Right lung (tissue), 5 donors: ENCODE measurements around the gene SPTLC2. TPM values are rescaled to one million over a fixed set of nuclear protein-coding genes. Genes with fewer than 3 reads are reported as not detected.
A peak's percentile ranks its signal among the peaks of the same experiment; 100 is the strongest.

ENCODE experiments used
- DNase-seq, 2 donors: peaks; one replicate each; pipeline ENCODE4 v3.0.0-alpha.2; 2013
- polyA plus RNA-seq, 5 donors: library from polyadenylated mRNA; unstranded; fragments of 120-200 nt; gene quantifications; one replicate each; pipeline versions ENCODE4 v1.2.1 to v1.2.3, GENCODE V29; 2013; ENCODE audit warnings: inconsistent platforms in 1 of 5, low replicate concordance in 1 of 5; ENCODE audit not compliant: insufficient read length in 5 of 5, insufficient read depth in 1 of 5

Gene SPTLC2
- polyA plus RNA-seq, 5 donors, result 22.7 to 37.2 (median 34.9) TPM

DNA sequence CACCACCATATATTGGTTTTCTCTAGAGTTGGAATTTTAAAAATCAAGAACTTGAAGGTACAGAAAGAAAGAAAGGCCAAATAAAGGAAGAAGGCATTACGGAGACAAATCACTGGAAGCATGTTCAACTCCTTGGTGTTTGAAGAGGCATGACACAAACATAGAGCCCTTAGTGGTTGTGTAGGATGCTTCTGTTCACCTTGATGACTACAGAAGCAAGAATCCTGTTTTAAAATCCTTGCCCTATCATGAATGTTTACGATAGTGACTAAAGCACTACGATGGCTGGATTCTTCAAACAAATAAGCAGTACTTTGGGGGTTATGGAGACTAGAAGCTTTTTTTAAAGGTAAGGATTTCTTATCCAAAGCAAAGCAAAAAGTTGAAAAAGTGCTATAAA lies 107.6 kb downstream of the SPTLC2 start:
- DNase-seq, result no peak

DNA sequence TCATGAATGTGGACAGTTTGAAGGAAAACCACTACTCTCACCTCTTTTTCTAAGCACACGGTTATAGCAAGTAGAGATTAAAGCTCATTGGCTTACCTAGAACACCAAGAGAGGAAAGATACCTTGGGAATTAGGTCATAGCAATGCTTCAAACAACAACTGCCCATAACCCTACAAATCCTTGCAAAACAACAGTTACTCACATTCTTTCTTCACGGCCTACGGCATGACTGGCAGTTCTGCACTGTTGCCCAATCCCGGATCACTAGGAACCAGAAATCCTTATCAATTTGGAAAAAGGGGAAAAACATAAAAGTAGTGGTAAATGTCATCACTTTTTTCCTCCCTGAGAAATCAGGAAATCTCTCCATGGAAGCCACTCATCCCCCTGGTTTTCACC lies 108.2 kb downstream of the SPTLC2 start:
- no peak for DNase-seq

DNA sequence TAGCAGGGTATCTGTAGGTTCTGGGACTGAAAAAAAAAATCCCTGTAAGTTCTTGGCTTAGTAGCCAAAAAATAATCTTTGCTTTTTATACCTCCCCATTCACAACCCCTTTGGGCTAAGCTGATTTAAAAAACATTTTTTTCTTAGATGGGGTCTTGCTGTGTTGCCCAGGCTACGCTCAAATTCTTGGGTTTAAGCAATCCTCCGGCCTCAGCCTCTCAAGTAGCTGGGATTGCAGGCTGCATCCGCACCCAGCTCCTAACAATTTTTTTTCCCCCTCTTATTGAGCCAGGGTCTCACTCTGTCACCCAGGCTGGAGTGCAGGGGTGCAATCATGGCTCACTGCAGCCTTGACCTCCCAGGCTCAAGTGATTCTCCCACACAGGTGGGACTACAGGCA lies 108.7 kb downstream of the SPTLC2 start:
- DNase-seq, result no peak

DNA sequence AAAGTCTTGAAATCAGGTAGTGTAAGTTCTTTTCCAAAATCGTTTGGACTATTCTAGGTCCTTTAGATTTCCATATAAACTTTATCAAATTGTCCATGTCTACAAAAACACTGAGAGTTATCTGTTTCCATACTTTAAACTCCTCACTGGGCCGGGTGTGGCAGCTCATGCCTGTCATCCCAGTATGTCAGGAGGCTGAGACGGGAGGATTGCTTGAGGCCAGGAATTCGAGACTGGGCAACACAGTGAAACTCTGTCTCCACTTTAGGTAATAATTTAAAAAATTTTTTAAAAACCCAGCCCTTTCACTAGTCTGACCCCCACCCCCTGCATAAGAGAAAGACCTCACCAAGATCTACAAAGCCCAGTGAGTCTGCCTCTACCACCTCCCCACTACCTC lies 111.4 kb downstream of the SPTLC2 start:
- DNase-seq, result no peak

DNA sequence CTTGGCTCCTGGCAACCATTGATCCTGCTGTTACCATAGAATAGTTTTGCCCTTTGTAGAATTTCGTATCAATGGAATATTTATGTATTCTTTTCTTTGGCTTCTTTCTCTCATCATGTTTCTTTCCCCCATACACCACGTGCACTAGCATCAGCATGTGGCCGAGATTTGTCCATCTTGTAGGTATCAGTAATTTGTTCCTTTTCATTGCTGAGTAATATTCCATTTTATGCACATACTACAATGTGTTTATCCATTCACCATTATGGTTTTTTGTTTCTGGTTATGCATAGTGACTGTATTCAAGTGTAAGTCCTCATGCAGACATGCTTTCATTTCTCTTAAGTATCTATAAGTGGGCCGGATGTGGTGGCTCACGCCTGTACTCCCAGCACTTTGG lies 113.3 kb downstream of the SPTLC2 start:
- no peak for DNase-seq

DNA sequence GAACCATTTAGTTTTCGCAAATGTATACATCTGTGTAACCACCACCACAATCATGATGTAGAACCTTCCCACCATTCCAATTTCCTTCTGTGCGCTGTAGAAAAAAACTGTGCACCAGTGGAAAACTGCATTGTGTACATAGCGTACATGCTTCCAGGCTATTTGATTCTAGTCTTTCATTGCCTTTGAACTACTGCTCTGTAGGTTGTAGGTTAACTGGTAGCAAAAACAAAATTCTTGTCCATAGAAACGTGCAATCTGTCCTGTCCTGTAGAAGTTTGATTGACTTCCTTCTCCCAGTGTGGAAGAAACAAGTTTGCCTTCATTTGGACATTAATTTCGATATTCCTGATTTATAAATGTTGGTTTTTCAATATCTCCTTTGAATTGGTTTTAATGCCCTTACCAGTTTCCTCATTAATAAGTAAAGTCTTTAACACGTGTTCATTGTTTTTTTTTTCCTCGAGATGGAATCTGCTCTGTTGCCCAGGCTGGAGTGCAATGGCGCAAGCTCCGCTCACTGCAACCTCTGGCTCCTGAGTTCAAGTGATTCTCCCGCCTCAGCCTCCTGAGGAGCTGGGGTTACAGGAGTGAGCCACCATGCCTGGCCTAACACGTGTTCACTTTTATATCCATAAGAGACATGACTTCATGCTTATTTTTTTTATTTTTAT lies 114.2 kb downstream of the SPTLC2 start:
- DNase-seq, result no peak

DNA sequence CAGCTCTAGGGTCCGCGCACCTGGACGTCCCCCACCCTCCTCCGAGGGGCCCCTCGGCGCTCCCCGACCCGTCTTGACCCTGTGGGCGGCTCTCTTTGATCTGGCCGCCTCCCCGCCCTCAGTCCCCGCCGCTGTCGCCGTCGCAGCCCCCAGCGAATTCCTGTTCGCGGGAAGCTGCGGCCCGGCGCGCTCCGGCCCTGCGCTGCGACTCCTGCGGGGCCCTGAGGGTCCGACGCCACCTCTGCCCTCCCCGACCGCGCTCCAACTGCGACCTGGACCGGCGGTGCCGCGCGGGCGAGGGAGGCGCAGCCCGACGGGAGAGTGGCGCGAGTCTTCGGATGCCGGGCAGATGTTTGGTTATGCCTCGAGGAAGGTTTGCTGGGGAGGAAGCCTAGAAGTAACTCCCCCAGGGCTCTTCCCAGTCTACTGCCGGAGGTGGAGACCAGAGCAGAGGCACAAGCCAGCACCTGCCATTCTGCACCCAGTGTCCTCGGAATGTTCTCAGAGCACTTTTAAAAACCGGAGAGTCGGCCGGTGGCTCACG lies 117.4 kb downstream of the SPTLC2 start:
- no peak for DNase-seq

DNA sequence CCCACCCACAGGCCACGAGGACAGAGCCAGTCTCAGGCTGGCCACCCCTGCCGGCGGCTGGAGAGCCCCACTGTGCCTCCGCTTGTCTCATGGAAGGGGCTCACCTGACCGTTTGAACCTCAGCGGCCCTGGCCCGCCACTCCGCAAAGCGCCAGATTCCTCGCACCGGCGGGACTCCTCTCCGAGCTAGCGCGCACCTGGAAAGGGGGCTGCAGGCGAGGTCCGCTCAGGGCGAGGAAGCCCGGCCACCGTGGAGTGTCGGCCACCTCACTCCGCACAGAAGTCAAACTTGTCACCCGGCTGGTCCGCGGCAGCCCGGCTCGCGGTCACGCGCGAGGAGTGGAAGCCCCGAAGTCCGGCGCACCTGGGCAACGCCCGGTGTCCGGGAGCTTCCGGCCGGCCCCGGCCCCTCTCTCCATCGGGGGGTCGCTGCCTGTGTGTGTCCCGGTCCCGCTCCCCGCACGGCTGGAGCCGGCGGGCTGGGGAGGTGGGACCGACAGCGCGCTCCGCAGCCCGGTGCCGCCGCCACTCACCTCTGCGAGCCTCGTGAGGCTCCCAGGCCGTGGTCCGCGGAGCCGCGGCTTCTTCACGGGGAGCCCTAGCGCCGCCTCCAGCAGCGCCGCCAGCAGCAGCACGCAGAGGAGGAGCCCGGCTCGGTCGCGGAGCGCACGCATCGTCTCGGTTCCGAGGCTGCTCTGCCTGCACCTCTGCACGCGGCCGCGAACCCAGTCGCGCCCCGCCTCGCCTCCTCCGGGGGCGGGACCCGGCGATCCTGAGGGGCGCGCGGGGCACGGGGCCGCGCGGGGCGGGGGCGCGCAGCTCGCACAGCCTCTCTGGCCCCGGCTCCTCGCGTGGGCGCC lies 118.1 kb downstream of the SPTLC2 start, which contains the start of gene ISM2:
ISM2 (minus strand) TSS at position 697 of the 860 bp plus-strand sequence; CDS start at position 674, 23 bp downstream.
- peak; percentile 4 to 18 for DNase-seq

DNA sequence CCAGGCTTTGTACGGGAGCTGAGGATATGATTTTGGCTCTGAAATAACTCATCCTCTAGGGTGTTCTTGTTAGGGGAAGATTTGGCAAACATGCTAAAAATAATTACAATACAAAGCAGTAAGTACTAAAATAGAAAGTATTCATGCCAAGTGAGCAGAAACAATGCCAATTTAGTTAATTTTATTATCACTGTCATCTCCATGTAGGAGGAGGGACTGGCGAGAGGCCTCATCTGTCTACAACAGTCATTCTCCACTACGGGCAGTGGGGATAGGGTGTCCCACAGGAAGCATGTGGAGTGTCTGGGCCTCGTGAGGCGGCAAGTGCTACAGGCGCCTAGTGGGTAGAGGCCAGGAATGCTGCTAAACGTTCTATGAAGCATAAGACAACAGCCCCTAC lies 121.1 kb downstream of the SPTLC2 start:
- DNase-seq, result no peak

DNA sequence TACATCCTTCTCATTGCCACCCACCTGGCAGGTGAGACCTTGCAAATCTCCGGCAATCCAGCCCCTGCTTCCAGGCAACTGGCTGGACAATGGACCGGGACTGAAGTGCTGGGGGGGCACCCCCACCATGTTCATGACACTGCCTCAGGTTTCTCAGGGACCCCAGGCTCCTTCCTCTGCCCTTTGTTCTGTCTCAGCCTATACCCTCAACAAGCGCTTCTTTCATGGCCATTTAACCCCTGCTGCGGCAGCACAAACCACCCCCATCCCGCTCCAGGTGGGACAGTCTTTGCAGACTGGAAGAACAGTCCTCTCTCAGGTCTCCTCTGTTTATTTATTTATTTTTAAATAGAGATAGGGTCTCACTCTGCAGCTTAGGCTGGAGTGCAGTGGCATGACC lies 125.4 kb downstream of the SPTLC2 start:
- no peak for DNase-seq

DNA sequence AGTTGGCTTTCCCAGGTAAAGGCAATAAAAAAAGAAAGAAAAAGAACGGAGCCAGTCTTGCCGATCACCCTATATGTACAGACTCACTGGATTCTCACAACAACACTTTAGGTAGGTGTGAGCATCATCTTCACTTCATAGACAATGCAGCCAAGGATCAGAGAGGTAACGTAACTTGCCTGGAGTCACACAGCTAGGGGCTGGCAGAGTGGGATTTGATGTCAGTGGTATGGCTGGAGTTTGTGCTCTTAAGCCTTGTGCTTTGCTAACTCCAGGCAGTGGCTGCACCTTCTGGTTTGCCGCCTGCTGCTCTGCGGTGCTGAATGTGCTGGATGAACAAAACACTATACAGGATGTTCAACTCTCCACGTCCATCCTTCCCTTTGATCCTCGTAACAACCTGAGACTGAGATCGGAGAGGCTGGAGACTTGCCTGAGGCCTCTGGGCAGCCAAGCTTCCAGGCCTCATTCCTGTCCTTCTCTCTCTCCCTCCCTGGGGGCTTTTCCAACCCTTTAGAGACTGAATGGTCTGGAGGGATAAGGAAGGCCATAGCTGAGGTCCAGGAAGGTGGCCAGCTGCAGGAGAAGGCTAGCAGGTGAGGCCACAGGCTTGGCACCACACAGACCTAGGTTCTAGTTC lies 126.0 kb downstream of the SPTLC2 start:
- no peak for DNase-seq

DNA sequence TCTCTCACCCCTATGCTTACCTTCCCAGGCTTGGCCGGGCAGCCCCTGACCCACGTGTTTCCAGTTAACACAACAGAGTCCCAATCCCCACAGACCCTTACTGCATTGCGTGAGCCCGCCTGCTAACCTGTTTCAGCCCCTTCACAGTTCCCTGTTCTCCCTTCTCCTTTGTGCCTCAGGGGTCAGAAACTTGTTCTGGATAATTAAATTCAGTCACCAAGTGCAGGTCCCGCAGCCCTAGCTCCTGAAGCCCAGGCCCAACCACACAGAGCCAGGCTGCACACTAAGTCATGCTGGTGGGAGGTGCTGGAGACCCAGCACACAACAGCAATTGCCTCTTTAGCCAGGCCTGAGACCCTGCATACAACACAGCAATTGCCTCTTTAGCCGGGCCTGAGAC lies 127.4 kb downstream of the SPTLC2 start:
- no peak for DNase-seq

DNA sequence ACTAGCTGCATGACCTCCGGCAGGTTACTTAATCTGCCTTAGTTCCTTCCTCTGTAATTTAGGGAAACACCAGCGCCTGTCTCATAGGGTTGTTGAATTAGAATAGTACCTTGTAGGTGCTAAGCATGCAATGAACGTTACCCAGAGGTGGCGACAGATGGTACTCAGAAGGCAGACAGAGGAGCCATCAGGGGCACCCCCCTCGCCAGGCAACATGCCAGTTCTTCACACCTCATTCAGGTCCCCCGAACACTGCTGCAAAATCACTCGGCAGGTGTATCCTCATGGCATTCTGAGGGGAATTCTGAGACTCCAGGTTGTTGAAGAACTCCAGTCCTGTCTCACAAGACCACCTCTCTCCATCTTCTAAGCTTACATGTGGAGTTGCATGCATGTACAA lies 127.9 kb downstream of the SPTLC2 start:
- no peak for DNase-seq

DNA sequence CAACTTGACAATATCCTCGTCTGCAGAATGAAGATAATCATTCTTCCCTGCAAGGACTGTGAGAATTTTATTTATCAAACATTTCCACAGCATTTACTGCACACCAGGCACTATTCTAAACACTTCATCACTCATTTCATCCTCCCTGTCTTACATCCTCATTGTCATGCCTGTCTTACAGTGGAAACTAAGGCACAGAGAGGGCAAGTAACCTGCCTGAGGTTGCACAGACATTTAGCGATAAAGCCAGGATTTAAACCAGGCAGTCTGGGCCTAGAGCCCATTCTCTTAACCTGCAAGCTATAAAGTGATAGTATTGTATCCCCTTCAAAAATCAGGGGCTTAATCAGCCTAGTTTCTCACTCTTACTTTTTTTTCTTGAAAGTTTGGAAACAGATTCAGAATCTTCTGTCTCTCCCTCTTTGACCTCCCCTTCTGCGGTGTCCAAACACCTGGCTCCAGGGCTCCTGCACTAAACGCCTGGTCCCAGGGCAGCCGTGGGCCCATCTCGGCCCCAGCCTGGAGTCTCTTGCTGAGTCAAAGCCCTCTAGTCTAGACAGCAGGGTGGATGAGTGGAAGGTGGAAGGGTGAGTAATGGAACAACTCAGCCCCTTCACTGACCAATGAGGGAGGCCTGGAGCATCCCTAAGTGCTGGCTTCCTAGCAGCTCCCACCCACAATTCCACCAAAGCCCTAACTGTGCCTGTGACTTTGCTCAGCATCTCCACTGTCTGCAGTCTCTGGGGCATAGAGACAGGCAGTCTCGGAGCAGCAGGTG lies 130.3 kb downstream of the SPTLC2 start:
- no peak for DNase-seq

DNA sequence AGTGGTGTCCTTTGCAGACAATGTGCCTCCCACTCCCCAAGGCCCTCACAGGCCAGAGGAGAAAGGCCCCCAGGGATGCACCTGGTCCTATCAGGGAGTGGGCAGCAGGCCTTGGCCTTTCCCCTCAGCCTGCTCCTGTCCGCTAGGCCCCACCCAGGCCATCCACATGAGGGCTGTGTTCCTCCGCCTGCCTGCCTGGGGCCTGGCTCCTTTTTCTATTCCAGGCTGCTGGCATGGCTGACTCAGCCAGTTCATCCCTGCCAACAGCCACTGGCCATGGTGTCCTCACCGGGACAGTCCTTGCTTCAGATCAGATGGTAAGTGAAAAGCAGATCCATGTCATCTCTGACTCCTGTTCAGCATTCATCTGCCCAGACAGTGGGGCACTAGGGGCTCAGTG lies 131.2 kb downstream of the SPTLC2 start:
- no peak for DNase-seq

DNA sequence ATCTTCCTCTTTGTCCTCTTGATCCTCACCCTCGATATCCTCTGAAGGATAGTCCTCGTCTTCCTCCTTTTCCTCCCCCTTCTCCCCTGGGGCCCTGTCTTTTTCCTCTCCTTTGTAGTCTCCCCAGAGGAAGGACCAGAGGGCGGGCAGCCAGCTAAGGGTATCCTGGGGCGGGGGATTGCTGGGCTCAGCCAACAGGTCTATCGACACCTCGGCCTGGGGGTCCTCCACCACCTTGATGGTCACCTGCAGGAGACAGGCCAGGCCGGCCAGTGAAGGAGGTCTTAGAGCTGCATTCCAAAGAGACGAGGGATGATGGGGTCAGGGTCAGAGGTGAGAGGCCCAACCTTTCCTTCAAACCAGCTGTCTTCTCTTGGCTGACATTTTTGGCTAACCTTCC lies 134.0 kb downstream of the SPTLC2 start:
- no peak for DNase-seq

DNA sequence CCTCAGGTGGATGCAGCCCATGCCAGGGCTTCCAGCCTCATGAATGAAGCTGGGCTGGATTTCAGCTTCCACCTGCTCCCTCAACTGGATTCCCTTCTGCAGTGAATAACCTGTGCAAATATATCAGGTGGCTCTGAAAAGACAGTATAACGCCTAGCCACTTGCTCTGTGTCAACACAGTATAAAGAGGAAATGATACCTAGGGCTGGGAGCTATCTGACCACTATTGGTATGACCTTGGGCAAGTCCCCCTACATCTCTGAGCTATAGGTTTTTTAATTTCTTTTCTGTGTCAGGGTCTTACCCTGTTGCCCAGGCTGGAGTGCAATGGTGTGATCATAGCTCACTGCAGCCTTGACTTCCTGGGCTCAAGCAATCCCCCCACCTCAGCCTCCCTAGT lies 137.6 kb downstream of the SPTLC2 start:
- DNase-seq, result no peak

DNA sequence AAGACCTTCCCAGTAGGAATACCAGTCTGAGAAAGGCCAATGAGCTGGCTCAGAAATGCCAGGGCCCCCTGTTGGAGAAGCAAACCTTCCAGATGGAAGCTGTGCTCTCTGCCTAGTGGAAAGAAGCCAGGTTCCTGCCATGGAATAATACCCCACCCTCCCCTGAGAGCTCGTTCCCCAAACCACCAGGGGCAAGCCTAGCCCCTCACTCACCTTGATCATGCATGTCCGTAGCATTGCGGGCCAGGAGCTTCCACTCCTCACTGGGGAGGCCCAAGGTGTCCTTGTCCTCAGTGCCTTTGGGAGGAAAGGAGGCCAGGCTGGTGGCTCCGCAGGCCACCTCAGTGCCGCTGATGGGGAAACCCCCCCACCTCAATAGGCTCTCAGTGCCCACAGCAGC lies 138.4 kb downstream of the SPTLC2 start:
- DNase-seq, result no peak

DNA sequence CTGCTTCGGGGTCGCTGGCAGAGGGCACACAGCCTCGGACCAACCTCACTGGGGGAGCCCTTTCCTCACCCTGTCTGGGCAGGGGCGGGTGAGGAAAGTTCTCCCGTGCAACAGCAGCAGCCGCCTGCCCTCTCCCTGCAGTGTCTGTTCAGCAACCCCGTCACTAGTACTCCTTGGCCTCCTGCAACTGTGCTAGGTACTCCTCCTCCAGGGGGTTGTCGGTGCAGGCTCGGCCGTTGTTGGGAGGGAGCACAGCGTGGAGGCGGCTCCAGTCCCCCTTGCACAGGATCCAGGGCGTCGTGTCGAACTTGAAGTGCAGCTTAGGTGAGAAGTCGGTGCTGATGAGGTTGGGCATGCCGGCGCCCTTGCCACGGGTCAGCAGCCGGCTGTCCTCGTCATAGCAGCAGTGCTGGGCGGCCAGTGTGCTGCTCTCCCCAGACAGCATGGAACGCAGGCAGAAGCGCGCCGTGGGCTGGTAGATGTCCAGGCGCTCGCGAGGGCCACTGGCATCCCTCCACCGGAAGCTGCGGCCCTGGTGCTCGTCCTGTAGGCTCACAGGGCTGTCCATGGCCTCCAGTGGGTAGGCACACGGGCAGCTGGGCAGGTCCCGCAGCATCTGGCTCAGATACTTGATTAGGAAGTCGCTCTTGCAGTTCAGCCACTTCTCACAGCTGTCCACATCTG lies 140.9 kb downstream of the SPTLC2 start:
- DNase-seq, result no peak

DNA sequence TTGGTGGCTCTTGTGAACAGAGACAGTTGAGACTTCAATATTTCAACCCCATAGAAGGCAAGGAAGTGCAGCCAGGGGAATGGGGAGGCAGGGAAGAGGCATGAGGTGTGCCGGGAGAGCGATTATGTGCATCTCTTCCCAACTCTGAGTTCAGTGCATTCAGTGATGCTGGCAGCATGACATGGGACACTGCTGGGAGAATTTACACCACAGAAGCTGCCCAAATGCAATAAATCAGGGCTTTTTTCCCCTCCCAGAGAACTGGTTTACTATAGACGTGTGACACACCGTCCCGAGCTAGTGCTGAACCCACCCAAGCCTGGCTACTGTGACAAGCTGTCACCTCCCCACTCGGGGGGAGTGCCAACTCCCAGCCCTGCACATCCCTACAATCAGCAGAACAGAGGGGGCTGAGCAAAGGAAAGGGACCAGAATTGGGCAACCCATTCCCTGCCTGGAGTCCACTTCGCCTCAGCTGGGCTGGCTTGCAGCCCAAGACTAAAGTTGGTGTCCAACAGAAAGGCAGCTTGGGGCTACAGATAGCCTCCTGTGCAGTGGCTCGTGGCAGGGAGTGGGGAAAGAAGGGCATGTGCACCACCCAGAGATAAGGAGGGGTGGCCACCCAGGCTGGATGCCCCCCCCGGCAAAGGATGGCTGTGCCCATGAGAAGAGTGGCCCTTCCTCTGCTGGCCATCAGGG lies 141.8 kb downstream of the SPTLC2 start:
- DNase-seq, result no peak
